HG02970 (cell line): Measurements from ENCODE around the gene AGAP4.
"Not testable (repeated sequence)": the region's sequence is repeated elsewhere in the genome, so short reads cannot be mapped to it uniquely, and the experiment has no call there.

Source experiments
- ATAC-seq: cut with Tn5 transposase; IDR thresholded peaks from one replicate; pipeline ENCODE4 v1.9.1; 2021; ENCODE audit warnings: mild to moderate bottlenecking, moderate library complexity, moderate number of reproducible peaks; ENCODE audit not compliant: unreplicated experiment, low FRiP score

AGAP4 gene

DNA sequence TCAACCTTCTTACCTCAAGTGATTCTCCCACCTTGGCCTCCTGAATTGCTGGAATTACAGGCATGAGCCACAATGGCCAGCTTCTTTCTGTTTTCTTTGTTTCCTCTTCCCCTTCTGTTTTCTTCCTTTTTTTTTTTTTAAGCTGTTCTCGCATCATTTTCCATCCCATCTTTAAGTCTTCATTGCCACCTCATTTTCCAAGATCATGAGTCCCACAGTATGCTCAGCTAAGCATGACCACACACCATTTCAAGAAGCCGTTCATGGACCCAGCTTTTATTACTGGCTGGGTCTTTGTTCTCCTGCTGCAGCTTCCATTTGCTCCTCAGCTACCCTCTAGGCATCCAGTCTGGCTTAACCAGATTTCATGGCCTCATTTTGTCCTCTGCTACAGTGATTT, 52.5 kb downstream of the AGAP4 start:
- ATAC-seq = not testable (repeated sequence)

GRCh38 chr10:45790694-45791426, 56.4 kb downstream of the AGAP4 start:
- ATAC-seq = not testable (repeated sequence)

DNA sequence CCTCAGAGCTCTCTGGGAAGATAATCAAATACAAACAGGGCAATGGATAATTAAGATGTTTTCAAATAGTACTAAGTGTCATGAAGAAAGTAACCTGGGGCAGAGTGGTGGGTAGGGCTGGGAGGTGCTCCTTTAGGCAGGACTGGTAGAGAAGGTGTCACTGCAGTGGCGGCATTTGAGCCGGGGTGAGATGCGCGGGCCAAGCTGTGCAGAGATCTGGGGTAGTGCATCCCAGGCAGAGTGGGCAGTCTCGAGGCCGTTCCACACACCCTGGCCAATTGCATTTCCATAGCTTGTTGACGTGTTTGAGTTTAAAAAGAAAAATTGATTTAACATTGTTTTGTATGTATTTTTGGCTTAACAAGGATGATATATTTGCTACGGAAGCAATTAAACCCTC, 57.3 kb downstream of the AGAP4 start:
- not testable (repeated sequence) for ATAC-seq

DNA sequence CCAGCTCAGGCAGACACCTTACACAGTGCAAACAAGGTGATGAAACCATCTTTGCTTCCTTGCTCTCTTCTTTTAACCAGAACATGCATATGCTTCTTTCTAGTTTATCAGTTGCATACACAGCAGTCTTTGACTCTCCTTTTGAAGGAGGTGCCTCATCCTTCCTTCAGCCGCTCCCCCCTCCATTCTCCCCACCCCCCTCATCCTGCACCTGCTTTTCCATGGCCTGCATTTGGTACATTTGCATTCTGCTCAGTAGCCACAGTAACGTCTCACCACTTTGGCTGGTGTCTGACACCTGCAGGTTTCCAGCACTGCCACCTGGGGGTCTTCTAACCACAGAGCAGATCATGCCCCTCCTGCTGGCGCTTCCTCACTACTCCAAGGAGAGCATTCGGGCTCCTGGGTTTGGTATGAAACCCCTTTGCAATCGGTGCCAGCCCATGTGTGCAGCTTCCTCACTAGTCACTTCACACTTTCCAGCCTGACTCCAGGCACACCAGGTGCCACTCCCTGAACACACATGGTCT, 60.0 kb downstream of the AGAP4 start:
- not testable (repeated sequence) for ATAC-seq

DNA sequence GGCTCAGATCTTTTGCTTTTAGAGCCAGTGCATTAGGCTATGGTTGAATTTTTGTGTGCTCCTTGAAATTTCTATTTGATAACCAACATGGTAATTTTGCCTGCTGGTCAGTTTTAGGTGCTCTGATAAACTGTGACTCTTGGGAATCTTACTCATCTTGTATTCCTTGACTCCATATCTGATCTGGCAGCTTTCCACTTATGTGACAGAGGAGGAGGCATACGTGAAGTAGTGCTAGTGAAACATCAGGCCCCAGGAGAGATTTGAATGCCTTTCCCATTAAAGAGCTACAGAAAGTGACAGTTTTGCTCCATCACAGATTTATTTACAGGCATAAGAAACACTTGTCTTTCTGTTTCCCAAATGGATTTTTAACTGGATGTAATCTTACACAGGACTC, 61.1 kb downstream of the AGAP4 start:
- ATAC-seq = not testable (repeated sequence)
